HG03025 (cell line): ENCODE measurements around the gene DGCR2.
"Not testable (repeated sequence)": the region's sequence is repeated elsewhere in the genome, so short reads cannot be mapped to it uniquely, and the experiment has no call there.

ENCODE experiments used
- ATAC-seq: cut with Tn5 transposase; IDR thresholded peaks from one replicate; pipeline ENCODE4 v1.9.1; 2021; ENCODE audit warnings: mild to moderate bottlenecking, moderate library complexity; ENCODE audit not compliant: unreplicated experiment, low FRiP score

The DGCR2 gene

DNA sequence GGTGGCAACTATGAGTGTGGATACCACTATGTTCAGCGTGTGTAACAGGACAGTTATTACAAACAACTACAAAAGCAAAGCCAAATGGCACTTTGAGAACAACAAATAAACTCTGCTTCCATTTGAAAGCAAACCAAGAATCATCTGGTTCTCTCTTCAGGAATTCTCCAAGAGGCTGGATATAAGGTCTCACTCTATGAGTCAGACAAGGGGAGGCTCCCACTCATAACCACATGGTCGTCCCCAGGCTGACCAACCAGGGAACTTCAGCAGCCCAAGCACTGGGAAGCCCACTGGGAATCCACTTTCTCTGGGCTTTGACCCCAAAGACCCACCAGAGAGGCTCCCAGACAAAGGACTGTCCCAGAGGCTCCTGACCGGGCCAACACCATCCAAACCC is 35.3 kb downstream of the DGCR2 start:
- ATAC-seq = no peak

DNA sequence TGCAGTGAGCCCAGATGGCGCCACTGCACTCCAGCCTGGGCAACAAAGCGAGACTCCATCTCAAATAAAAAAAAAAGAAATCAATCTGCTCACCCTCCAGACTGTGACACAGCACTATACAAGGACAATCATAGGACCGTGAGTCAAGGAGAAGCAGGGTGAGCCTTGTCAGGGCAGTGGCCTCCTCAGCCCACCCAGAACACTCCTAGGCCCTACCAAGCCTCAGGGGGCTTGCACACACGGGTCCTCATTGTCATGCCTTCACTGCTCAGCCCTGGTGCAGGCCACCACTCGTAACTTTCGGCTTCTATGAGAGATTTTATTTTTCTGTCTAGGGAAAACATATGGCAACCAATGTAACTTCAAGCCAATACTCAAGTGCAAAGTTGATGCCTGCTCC is 35.8 kb downstream of the DGCR2 start:
- no peak for ATAC-seq

DNA sequence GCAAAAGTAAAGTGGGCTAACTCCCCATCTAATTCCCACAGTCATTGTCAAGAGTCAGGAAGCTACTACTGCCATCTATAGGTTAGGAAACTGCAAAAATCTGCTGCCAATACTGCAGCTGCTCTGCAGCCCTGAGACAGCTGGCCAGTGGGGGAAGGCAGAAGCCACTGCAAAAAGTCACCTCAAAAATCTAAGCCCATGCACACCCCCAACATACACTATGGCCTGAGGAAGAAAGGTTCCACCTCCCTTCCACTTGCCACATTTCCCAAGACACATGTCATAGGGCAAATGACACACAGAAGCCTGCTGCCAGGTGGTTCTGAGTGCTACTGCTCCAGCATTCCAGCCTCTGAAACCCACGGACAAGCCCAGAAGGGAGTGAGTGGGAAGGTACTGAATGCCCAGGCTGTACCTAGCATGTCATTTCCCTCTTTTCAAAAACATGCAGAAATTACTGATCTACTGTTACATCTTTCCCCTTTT is 36.9 kb downstream of the DGCR2 start:
- no peak for ATAC-seq

DNA sequence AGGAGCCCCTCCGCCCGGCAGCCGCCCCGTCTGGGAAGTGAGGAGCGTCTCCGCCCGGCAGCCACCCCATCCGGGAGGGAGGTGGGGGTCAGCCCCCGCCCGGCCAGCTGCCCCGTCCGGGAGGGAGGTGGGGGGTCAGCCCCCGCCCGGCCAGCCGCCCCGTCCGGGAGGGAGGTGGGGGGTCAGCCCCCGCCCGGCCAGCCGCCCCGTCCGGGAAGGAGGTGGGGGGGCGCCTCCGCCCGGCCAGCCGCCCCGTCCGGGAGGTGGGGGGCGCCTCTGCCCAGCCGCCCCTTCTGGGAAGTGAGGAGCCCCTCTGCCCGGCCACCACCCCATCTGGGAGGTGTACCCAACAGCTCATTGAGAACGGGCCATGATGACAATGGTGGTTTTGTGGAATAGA is 37.6 kb downstream of the DGCR2 start:
- not testable (repeated sequence) for ATAC-seq

DNA sequence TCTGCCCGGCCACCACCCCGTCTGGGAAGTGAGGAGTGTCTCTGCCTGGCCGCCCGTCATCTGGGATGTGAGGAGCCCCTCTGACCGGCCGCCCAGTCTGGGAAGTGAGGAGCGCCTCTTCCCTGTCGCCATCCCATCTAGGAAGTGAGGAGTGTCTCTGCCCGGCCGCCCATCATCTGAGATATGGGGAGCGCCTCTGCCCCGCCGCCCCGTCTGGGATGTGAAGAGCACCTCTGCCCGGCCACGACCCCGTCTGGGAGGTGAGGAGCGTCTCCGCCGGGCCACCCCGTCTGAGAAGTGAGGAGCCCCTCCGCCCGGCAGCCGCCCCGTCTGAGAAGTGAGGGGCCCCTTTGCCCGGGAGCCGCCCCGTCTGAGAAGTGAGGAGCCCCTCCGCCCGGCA is 38.1 kb downstream of the DGCR2 start:
- ATAC-seq = not testable (repeated sequence)

DNA sequence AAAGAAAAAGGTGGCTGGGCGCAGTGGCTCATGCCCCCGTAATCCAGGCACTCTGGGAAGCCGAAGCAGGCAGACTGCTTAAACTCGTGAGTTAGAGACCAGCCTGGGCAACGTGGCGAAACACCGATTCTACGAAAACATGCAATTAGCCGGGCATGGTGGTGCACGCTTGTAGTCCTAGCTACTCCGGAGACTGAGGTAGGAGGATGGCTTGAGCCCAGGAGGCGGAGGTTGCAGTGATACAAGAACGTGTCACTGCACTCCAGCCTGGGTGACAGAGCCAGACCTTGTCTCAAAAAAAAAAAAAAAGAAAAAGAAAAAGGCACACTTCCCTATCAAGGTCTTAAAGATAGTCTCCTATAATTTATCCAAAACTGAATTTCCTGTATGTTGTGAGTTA is 39.4 kb downstream of the DGCR2 start:
- ATAC-seq = no peak

DNA sequence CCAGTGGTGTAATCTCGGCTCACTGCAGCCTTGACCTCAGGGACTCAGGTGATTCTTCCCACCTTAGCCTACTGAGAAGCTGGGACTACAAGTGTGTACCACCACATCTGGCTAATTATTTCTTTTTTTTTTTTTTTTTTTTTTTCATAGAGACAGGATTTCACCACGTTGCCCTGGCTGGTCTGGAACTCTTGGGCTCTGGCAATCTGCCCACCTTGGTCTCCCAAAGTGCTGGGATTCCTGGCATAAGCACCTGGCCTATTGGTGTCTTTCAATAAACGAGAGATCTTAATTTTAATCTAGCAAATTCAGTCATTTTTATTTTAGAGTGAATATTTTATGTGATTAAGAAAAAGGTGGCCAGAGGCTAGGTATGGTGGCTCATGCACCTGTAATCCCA is 40.1 kb downstream of the DGCR2 start:
- no peak for ATAC-seq

DNA sequence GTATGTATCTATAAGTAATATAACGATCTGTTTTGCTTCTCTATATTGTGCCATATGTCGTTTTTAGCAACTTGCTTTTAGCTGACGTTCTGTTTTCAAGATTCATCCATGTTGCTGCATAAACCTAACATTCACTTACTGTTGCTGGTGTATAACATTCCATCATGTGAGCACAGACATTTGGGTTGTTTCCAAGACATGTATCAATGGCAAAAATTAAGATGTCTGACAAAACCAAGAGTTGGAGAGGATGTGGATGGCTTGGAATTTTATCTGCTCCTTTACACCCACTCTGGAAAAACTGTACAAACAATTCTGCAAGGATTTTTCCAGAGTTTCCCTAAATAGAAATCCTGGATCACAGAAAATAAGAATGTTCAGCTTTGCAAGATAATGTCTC is 40.9 kb downstream of the DGCR2 start:
- ATAC-seq = no peak

DNA sequence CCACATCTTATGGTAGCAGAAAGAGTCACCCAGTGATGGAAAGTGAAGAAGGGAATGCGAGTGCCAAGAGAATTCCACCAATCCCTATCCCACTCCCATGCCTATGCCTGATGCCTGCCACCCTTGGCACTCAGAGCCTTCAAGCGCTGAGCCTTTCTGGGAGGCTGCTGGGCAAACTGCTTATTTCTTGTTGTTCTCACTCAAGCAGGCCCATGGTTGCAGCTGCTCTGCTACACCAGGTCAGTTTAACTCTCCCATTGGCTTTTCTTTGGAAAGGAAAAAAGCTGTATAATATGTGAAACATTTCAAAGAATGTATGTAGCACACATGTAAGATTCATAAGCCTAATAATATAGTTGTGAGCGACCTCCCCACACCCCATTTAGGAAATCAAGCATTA is 41.4 kb downstream of the DGCR2 start:
- no peak for ATAC-seq

DNA sequence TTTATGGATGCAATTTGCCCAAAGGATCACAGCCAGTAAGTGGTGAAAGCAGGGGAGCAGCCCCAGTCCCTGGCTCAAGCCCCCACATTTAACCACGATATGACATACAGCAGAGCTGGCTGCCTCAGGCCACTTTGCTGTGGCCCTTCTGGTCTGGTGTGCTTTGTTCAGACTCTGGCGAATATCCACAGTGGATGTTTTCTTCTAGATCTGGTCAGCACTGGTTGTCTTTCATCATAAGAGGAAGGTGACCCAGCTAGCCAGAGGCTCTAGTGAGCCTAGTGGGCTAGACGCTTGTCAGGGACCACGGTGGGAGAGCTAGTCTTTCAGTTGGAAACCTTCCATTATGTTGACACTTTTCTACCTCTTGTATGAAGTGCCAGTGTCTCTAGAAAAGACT is 42.5 kb downstream of the DGCR2 start:
- ATAC-seq = no peak

DNA sequence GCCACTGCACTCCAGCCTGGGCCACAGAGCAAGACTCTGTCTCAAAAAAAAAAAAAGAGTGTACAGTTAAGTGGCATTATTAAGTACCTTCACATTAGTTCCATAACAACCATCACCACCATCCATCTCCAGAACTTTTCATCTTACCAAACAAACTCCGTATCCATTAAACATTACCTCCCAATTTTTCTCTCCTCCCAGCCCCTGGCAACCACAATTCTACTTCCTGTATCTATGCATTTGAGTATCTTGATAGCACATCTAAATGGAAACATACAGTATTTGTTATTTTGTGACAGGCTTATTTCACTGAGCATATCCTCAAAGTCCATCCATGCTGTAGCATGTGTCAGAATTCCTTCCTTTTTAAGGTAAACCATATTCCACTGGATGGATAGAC is 46.8 kb downstream of the DGCR2 start:
- ATAC-seq = no peak

DNA sequence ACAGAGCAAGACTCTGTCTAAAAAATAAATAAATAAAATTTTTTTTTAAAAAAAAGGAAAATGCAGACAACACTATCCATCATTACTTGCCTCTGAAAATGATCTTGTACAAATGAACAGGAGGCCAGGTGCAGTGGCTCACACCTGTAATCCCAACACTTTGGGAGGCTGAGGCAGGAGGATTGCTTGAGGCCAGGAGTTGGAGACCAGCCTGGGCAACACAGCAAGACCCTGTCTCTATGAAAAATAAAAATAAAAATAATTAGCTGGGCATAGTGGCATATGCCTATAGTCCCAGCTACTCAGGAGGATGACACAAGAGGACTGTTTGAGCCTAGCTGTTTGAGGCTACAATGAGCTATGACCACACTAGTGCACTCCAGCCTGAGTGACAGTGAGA is 49.4 kb downstream of the DGCR2 start:
- ATAC-seq = not testable (repeated sequence)

DNA sequence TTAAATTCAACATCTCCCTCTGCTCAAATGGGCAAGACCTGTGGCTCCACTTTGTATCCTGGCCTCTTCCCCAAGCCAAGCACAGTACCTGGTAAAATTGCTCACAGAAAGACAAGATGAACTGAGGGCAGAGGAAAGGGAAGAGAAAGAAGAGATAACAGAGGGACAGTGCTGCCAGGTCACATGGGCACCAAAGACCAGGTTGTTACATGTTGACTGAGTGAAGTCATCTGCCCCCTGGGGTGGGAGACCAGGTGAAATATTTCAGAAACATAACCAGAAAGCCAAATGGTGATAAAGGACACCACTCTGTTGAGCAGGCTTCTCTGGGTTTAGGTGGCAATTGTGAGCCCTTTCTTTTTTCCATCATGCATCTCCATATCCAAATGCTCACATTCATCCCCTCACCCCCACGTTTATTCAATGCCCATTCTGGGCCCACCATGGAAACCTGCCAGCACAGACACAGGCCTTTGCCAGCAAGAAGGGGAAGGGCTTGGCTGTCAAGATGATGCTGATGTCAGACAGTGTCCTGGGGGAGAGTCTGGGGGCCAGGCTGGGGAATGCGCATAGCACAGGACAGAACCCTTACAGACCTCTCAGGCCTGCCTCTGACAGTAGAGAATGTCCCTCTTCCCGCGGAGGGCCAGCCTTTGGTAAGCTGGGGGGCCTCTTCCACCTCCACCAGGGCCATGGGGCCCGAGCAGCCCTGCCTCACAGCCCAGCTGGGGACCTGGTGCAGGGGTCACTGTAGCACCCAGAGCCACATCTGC is 51.6 kb downstream of the DGCR2 start:
- no peak for ATAC-seq

DNA sequence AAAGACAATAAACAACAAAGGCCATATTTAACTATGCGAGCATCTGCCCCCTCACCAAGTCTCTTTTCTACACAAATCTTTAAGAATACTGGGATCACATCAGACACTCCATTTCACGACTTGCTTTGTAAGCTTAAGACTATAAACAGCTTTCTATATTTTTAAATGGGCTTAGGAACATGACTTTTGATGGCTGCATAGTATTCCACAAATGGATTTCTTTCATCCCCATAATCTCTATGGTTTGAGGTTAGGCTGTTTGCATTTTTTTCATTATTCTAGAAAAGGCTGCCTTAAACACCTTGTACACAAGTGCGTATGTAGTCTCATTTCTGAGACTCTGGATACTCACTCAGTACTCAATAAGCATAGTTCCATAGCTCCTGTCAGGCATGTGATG is 52.8 kb downstream of the DGCR2 start:
- ATAC-seq = no peak

DNA sequence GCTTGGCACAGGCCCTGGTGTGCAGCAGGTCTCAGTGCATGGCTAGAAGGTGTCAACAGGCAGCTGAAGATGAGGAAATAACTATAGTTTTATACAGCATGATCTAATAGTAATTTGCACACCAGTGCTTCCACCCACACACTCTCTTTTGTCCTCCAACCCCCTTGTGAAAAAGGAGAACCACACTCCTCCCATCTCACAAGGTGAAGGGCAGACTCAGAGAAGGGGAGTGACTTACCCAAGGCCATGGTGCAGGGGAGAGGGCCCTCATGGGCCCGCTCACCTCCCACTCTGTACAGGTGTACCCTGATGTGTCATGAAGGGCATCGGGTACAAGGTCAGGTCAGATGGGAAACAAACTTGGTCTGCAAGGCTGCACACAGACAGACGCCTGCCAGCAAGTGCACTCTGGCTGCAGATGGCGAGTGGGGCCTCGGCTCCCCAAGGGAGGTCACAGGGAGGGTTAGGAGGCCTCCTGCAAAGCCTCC is 53.4 kb downstream of the DGCR2 start:
- ATAC-seq = no peak

DNA sequence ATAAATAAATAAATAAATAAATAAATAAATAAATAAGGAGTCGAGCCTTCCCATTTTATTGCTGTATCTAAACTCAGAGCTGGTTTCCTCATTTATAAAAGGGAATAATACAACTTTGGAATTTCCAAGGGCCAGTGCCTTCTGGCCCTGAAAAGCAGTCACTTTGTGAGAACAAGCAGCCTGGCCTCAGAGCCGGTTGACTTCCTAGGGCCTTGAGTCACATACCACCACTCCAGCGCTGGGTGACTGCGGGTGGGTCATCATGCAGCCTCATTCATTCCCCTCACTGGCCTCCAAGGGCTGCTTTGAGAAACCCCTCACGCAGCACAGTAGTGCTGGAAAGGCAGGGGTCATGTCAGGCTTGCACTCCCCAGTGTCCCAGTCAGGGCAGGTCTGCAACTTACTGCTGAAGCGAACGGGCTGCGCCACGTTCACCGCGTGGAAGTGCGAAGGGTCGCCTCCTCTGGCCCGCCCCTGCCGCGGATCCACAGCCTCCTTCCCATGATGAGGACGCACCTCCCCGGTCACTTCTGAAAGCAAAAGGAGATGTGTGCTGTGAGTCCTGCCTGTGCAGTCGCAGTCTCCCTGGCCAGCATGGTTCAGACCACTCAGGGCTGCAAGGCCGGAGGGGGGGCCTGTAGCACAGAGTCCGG is 54.4 kb downstream of the DGCR2 start:
- no peak for ATAC-seq

DNA sequence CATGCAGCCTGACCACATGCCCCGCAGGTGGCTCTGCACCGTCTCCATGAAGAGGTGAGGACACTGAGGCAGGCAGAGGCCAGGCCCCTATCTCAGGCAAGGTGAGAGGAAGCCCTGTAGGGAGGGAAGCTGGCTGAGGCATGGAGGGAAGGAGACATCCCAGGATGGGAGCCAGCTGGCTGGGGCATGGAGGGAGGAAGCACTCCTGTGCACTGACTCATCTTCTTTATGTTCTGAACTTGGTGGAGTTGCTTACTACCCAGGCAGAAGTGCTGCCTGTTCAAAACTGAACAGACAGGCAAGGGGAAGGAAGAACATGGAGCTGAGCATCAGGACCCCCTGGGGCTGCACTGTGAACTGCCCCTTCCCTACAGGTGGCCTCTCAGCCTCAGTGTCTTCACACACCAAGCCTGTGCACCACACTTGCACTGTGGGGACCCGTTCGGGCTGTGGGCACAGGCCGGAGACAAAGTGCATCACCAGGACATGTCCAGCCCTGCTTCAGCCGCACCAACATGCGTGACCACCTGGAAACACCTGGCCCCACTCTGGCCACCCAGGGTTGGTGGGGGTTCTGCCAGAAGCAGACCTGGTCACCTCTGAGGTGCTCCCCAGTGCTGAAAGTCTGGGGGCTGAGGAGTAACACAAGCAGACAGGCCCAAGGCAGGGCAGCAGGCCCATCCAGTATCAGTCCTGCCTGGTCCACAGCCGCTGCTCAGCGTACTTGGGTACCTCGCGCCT is 55.5 kb downstream of the DGCR2 start:
- ATAC-seq = no peak

DNA sequence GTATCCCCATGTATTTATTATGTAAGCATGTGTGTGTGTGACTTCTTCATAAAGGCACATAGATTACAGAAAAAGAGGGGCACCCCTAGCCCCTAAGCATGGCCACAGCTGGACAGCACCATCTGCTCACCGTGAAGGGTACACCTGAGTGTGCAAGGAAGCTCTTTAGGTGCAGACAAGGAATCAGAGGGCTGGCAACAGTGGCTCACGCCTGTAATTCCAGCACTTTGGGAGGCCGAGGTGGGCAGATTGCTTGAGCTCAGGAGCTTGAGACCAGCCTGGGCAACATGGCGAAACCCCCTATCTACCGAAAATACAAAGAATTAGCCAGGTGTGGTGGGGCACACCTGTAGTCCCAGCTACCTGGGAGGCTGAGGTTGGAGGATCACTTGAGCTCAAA is 56.3 kb downstream of the DGCR2 start:
- no peak for ATAC-seq

DNA sequence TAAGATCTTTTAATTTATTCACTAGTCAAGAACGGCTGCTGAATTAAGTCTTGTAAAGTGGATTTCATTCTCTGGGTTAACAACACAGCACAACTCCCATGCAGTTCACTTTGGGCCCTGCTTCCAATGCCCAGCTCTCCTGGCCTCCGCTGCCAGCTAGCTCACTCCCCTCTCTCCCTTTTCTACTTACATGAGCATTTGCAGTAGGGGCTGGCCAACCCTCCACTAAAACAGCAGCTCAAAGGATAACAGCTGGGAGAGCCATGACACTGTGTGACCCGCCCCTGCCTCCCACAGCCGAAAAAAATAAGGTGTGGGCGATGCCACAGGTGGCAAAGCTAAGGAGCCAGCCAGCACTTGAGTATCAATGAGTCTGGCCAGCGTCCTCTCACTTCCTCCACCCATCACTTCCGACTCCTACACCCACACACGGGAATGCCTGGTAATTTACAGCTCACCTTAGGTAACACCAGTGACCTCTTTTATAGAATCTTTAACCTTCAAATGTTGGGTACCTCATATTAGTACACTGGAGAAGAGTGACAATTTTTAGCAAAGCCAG is 56.8 kb downstream of the DGCR2 start:
- no peak for ATAC-seq

DNA sequence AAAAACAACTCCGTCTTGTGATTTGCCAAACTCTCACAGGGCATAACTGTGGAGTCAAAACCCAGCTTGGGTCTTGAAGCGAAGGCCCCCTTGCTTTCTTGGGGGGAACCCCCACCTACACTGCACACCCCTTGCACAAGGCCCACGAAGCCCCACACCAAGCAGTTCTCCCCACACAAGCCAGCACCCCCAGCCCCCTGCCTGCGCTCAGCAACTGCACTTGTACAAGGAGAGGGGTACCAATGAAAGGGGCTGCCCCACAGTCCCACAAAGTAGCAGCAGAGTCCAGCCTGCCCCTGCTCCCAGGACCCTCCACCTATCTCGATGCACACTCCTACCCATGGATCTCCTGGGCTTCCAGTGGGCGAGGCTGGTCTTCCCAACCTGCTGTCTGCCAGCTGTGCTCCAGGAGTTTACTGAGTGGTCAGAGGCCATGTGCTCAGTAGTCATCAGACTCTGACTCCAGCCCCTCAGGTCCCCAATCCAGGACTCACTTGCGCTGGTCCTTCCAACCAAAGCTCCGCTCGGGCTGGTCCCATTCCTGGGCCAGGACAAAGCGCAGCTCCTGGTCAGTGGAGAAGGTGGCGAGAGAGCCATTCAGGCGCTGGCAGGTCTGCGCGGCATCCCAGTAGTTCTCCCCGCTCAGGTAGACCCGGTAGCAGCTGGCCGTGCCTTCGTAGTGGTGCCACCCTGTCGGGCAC is 57.7 kb downstream of the DGCR2 start:
- ATAC-seq = no peak
